Stimulated activated CD4-positive, alpha-beta T cell treated with anti-CD3 and anti-CD28 coated beads, TNF-alpha, amount 100 ng/mL, for 48 hours (primary cell): ENCODE results near the gene FREM1.

ENCODE experiments used
- DNase-seq, 3 donors: peaks; one replicate each; pipeline ENCODE4 v3.0.0-alpha.2; 2020; ENCODE audit warnings: low read depth in 3 of 3

The FREM1 gene

DNA sequence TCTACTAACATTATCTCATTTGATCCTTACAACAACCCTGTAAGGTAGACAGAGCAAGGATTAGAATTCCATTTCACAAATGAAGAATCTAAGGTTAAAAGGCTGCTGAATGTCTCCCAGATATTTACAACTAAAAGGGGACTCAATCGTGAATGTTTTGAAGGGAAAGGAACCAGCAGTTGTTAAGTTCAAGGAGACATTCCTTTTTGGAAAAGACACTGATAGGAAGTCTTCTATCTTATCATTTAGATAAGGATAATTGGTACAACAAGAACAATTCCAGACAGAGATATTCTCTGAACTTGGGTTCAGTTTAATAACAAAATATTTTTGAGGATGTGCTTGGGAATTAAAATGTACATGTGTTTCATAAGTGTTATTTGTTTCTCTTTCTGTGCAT lies 150.2 kb downstream of the FREM1 start:
- no peak for DNase-seq

DNA sequence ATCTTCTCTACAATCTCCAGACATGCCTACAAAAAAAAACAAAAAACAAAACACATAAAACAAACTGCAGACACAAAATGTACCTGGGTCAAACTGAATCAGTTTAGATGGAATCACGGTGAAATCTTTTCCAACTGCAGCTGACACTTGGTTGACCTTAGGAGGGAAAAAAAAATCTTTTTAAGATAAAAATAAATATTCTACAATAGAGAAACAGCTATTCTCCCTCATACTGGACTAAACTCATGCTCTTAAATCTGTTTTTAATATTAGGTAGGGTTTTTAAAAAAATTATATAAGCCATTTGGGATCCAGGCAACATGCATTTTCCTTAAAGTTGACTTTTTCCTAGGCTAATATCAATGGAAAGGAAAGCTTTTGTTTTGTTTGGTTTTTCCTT lies 153.9 kb downstream of the FREM1 start:
- no peak for DNase-seq

DNA sequence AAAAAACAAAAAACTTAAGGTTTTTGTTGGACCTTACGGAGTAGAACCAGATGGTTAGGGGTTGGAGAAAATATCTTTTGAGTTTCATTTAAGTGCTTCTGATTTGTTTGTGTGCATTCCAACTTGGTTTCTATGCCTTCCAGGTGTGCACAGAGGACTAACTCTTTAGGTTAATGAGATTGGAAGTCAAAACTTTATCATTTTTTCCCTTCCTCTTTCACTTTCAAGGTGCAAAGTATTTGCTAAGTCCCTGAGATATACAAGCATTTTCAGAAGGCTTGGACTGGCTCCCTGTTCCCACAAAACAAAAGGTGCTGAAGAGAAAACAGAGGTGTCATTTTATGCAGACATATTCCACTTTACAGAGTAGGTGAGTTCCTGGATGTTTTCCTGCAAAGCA lies 157.4 kb downstream of the FREM1 start:
- no peak for DNase-seq

DNA sequence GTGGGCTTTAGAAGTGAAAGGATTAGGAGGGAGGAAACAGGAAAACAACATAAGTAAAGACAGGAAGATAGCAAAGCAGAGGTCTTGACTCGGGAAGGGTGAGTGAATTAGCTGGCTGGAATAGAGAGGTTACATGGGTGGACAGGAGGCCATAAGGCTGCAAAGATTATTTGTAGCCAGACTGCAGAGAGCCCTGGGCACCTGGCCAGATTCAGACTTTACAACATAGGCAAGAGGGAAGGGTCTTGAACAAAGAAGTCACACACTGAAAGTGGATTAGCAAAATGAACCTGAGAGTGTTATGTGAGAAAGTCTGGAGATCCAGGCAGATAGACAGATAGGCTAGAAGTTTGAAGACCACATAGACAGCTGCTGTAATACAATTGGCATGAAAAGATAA lies 158.0 kb downstream of the FREM1 start:
- no peak for DNase-seq

DNA sequence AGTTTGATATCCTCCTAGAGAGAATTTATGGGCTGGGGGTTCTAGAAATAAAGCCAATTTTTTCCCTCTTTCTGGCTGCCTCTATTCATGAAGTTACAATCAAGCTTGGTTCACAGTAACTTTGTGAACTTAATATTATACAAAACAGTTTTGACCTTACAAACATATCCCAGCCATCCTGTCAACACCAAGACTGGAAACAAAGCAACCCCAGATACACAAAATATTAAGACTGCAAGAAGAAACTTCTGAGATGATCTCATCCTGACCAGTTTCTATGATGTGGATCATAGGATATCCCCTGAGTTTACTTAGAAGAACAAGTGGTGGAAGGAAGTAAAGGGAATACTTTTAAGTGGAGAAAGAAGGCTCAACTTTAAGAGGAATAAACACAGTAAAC lies 159.4 kb downstream of the FREM1 start:
- DNase-seq = no peak

DNA sequence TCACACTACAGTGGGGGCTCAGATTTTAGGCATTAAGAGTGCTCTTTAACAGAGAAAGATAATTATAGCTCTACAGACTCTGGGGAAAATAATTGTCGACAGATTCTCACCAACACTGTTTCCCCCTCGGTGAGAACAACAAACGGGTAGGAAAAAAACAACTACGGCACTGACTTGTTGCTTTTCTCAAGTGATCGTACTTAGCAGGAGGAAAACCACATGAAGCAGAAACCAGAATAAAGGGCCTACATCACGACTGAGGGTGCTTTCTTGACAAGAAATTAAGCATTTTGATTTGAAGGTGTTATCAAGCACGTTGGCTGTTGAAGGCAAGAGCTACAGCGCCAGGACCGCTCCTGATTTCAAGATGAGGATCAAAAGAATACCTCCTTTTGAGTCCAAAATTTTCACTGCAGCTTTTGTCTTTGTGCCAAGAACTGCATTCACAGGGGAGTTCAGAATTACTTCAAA lies 160.5 kb downstream of the FREM1 start:
- DNase-seq = no peak

DNA sequence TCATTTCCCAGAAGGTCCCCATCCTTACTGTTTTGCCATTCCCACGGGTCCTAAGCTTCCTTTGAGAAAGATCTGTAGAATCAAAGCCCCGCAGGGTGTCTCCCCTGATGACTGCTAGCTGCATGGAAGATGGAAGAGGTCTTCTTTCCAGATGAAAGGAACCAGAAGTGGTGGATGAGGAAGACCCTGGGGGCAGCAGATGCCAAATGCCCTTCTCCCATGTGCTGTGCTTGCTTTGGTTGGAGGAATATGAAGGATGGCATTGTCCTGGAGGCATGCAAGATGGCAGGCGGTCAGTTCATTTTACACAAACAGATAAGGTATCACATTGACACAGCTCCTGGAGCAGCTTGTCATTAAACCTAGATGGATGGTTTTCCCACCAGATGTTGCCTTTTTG lies 161.9 kb downstream of the FREM1 start:
- DNase-seq = no peak

DNA sequence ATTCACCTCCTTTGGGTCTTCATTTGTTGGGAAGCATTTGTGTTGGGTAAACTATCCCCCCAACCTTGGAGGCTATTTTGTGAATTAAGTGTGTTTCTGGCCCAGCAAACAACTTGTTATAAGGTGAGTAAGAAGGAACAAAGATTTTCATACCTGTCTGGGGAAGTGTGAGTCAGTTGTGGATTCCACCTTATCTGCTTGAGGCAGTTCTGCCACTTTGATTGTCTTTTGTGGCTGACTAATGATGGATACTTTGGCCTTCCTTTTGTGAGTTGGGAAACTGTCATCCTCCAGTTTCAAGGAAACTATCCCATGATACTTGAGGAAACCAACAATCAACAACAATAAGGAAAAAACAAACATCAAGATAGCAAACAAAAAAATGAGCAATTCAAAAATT lies 163.1 kb downstream of the FREM1 start:
- DNase-seq = no peak

DNA sequence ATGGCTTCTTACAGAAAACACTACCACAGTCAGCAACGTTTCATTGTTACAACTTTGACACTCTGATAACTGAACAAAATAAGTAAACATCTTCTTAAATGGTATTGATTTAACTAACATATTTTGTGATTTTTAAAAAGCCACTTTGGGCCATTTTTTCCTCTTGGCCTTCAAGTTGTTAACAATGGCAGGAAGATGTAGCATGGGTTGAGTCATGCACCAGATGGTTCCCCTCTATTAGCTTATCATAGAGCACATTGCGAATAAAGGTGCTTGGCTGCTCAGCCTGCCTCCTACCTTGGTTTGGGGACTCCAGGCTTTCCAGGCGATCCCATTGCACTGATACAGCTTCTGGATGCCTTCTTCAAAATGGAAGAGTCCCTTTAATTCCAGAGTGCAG lies 163.6 kb downstream of the FREM1 start:
- no peak for DNase-seq

DNA sequence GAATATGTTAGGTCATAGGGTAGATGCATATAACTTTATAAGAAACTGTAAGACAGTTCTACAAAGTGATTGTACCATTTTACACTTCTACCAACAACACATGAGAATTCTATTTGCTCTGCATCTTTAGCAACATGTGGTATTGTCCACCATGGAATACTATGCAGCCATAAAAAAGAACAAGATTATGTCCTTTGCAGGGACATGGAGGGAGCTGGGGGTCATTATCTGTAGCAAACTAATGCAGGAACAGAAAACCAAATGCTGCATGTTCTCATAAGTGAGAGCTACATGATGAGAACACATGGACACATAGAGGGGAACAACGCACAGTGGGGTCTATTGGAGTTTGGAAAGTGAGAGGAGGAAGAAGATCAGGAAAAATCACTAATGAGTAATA lies 165.5 kb downstream of the FREM1 start:
- no peak for DNase-seq

DNA sequence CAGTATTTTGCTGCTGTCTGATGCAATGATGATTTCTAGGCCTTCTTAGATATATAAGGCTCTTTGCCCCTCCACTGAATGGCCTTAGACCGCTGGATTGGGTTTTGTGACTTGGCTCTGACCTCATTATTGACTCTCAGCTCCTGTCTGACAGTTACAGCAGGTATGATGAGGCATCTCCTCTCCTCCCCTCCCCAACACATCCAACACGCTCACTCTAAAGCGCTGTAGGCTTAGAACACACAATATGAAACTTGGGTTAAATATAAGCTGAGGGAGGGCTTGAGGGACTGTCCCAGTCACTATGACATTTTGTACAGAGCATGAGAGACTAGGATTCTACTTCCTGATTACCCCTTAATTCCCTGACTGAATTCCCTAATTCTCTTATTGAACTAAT lies 168.9 kb downstream of the FREM1 start:
- no peak for DNase-seq

DNA sequence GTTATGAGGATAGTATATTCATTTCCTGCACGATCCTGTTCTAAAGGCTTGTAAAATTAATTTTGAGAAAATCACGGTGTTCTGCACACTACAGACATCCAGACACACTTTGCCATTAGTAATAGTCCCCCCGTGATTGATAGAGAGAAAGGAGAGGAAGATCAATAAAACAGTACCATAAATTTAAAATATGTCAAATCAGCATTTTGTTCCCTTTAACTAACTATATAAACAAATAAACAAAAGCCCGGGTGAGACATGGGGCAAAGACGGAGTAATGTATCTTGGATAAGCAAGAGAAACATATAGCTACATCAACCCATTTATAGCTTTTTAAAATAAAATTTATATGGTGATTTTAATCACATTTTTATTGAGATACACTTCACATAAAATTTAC lies 177.1 kb downstream of the FREM1 start:
- DNase-seq = no peak

DNA sequence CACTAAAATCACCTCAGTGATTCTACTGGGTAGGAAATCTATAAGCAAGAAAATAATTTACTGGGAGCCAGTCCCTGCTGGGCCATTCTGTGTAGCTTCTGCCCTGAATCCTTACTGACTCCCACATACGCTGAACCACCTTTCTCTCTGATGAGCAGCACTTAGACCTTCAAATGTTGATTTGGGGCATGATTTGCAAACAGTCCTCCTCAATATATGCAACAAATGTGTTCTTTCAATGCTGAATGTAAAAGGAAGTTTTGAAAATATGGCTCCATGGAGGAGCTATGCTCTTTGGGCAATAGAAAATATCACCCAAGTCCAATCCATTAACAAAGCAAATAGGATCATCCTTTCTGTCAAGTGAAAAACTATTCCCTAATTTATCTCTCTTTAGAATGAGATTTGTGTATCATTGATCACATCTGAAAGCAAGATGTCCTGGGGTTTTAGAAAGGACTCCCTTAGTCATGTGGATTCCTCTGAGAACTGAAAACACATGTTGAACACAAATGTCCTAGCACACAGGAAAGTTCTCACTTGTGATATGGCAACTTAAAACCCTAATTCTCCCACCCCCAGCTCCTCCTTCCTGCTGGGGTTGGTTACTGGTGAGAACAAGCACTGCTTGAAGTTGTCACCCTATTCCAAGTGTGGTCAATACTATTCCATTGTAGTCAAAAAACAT lies 178.8 kb downstream of the FREM1 start:
- no peak for DNase-seq

DNA sequence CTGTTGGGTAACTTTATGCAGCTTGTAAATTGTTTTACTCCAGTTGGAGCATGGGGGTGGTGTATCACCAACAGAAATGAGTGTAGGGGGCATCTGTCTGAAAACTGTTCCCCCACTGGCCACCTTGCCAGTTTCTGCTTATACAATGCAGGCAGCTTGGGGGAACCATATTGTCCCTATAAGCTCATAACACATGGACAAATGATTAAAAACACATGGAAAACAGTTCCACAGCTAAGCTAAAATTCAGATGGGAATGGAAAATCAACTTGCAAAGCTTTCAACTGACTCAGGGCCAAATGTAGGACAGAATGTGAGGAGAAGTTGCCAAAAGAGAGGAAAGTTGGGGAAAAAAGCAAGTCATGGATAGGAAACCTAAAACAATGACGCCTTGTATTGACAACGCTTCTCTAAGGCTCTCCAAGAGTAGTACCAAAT lies 179.7 kb downstream of the FREM1 start:
- no peak for DNase-seq

DNA sequence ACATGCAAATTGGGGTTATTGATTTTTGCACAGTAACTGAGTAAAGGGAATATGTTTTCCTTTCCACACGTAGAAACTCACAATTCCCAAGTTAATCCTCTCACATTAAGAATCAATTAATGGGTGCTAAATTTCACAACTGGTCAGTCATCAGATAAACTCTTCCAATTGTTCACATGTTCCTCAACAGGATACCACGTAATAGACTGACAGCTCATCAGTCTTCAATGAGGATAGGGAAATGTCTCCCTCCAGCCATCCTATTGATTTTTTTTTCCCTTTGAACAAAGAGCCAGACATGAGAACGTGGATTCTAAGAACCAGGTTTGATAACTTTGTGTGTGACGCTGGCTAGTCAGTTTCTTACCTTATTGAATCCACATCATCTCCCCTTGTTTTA lies 186.9 kb downstream of the FREM1 start:
- DNase-seq = no peak

DNA sequence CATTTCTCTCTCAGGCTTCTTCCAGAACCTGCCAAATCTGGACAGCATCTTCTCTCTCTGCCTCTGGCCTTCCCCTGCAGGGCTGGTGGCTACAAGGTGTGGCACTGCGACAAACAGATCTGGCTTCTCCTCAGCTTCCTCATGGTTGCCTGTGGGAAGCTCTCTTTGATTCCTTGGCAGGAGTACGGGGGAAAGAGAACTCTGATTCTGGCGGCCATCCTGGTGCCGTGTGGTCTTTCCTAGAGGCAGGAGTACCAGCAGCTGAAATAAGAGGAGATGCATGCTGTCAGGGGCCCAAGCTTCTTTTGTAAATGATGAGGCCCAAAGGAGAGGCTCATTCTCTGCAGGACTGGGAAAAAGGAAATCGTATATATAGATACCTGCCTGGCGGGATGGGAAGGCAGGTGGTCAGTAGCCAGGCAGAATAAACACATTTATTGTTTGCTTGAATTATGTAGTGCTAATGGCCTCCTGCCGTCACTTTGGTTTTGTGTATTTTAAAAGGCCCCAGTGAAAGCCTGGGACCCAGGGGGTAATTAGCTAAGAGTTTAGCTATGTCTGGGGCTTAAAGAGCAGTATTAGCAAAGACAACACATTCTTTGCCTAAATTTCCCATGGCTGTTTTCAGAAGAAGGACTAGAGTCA lies 187.7 kb downstream of the FREM1 start, which contains the start of gene CER1:
TSS of gene CER1 (minus strand) at position 343 of the 645 bp plus-strand sequence. CDS start at position 282, 61 bp downstream.
- DNase-seq = no peak

DNA sequence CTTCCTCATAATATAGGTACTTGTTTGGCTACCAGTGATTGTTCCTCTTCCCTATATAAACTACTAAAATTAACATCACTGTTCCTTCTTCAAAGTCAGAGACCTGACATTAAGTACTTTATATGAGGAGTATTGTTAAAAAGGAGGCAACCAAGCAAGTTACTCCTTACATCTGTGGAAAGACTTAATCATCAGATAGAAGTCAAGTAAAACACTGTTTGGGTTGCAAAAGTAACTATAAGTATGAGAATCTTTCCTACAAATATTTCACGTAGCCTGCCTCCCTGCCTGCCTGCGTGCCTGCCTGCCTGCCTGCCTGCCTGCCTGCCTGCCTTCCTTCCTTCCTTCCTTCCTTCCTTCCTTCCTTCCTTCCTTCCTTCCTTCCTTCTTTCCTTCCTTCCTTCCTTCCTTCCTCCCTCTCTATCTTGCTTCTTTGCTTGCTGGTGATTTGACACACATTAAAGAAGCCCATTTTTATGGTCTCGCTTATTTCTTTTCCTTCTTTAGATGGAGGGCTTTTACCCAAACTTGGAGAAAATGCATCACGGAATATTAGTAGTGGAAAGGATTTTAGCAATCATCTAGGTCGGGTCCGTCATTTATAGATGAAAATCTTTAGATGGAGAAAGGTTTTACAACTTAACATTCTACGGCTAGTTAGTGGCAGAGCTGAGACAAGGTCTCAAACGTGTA lies 190.9 kb downstream of the FREM1 start:
- no peak for DNase-seq

DNA sequence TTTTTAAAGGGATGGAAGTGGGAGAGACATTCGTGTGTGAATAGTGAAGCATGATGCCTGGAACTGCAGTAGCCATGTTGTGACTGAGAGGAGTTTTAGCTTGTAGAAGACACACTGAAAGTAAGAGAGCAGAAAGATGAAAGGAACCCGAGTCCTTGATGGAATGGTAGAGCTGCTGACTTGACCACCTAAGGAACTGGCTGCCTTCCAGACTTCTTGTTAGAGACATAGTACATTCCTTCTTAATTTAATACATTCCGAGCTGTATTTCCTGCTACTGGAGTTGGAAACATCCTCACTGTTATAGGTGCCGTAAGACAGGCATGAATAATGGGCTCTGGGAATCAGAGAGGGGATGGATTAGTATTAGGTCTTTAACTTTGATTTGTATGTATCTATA lies 195.1 kb downstream of the FREM1 start:
- DNase-seq = no peak

DNA sequence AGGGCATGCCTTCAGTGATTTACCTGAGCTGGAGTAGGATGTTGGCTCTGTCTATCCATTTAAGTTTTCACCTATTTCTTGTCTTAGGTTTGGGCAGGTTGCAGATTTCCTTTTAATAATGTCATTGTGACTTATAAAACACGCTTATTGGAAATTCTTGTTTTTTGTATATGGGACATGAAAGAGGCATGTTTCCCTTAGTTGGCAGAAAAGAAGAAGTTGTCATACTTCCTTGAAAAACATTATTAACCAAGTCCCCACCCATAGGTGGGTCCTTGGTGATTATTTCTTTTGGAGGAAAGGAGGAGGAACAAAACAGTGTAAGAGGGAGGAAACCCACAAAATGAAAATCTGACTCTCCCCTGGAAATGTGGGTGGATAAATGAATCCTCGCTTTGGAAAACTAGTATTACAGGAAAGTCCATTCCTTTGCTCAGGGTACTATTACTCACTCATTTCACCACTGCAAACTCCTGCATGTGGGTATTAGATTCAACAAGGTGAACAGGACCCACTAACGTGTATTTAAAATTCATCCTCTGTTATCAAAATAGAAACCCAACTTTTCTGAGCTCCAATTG lies 197.0 kb downstream of the FREM1 start:
- no peak for DNase-seq

DNA sequence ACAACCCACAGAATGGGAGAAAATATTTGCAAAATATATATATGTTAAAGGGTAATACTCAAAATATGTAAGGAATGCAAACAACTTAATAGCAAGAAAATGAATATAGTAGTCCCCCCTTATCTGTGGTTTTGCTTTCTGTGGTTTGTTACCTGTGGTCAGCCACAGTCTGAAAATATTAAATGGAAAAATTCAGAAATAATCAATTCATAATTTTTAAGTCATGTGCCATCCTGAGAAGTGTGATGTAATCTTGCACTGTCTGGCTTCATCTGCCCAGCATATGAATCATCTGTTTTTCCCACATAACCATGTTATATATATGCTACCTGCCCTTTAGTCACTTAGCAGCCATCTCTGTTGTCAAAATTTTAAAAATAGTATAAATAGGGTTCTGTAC lies 199.4 kb downstream of the FREM1 start:
- DNase-seq = no peak

DNA sequence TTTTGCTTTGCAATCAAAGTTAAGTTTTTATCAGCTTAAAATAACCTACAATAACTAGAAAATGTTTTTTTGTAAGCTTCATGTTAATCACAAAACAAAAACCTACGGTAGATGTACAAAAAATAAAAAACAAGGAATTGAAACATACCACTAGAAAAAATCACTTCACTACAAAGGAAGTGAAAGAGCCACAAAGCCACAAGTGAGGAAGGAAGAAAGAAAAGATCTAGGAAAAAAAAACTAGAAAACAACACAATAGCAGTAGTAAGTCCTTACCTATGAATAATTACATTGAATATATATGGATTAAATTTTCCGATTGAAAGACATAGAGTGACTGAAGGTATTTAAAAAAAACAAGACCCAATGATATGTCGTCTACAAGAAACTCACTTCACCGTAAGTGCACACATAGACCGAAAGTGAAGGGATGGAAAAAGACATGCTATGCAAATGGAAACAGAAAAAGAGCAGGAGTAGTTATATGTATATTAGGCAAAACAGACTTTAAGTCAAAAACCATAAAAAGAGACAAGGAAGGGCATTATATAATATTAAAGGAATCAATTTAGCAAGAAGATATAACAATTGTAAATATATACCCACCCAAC lies 203.6 kb downstream of the FREM1 start:
- DNase-seq = no peak

DNA sequence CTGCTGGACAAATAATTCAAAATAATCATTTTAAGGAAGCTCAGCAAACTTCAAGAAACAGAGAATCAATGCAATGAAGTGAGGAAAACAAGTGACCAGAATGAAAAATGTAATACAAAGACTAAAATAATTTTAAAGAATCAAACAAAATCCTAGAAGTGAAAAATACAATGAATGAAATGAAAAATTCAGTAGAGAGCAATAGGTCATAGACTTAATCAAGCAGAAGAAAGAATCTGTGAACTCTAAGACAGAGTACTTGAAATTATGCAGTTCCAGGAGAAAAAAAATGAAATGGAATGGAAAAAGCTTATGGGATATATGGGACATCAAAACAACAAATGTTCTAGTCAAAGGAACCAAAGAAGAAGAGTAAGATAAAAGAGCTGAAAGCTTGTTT lies 205.1 kb downstream of the FREM1 start:
- DNase-seq = no peak
